WTC11 (cell line): Measurements from ENCODE around the gene ENPP7. TPM values are rescaled to one million over a fixed set of nuclear protein-coding genes. Genes with fewer than 3 reads are reported as not detected.

ENCODE experiments used
- ATAC-seq: fragments of 200-7000 bp; cut with Tn5 transposase; 2 replicates; pipeline ENCODE4 v1.10.0; 2021; ENCODE audit warnings: mild to moderate bottlenecking, moderate library complexity
- CTCF ChIA-PET: fragments of 300-600 bp; sonication (Branson Sonifier 250); formaldehyde crosslinking; loops from one replicate; lab custom pipeline; 2021; ENCODE audit warnings: antibody characterized with exemption; lab: Charles Lee
- POLR2A ChIA-PET: fragments of 350-600 bp; sonication (Branson Sonifier 250); formaldehyde crosslinking; loops from one replicate; lab custom pipeline; 2021; ENCODE audit warnings: antibody characterized with exemption; lab: Charles Lee
- DNase-seq: peaks from one replicate; pipeline ENCODE4 v3.0.0; 2021; ENCODE audit warnings: low spot score
- H3K27ac Mint-ChIP-seq: 2 replicates; pipeline ENCODE4 v1.8.0; 2021; ENCODE audit warnings: mixed read lengths
- H3K27me3 Mint-ChIP-seq: 2 replicates; pipeline ENCODE4 v1.8.0; 2021; ENCODE audit warnings: low read depth, mild to moderate bottlenecking, moderate library complexity, mixed read lengths
- H3K36me3 Mint-ChIP-seq: 2 replicates; pipeline ENCODE4 v1.8.0; 2021; ENCODE audit warnings: mixed read lengths
- H3K4me1 Mint-ChIP-seq: 2 replicates; pipeline ENCODE4 v1.8.0; 2022; ENCODE audit warnings: mixed read lengths
- H3K4me3 Mint-ChIP-seq: 2 replicates; pipeline ENCODE4 v1.8.0; 2021; ENCODE audit warnings: mild to moderate bottlenecking, moderate library complexity, mixed read lengths
- H3K9me3 Mint-ChIP-seq: 2 replicates; pipeline ENCODE4 v1.8.0; 2021; ENCODE audit warnings: mixed read lengths
- CREB1 ChIP-seq: sonication (generic); formaldehyde crosslinking; IDR thresholded peaks from 2 replicates; pipeline ENCODE4 v1.8.0; 2023; ENCODE audit warnings: mild to moderate bottlenecking, missing genetic modification reagents
- FOXP1 ChIP-seq: sonication (generic); formaldehyde crosslinking; IDR thresholded peaks from 2 replicates; pipeline ENCODE4 v1.8.0; 2022; ENCODE audit warnings: missing genetic modification reagents, mild to moderate bottlenecking, moderate library complexity, borderline replicate concordance
- IRF2 ChIP-seq: sonication (generic); formaldehyde crosslinking; IDR thresholded peaks from 2 replicates; pipeline ENCODE4 v1.8.0; 2022; ENCODE audit warnings: low read depth, missing genetic modification reagents, borderline replicate concordance
- RELA ChIP-seq: sonication (generic); formaldehyde crosslinking; IDR thresholded peaks from 2 replicates; pipeline ENCODE4 v1.8.1; 2022; ENCODE audit warnings: missing genetic modification reagents, mild to moderate bottlenecking, borderline replicate concordance
- ZNF232 ChIP-seq: sonication (generic); formaldehyde crosslinking; IDR thresholded peaks from 2 replicates; pipeline ENCODE4 v1.8.0; 2022; ENCODE audit warnings: mild to moderate bottlenecking, missing genetic modification reagents
- total RNA-seq: library from RNA; stranded (reverse); gene quantifications from 3 replicates; pipeline ENCODE4 v1.2.3, GENCODE V29; 2021
- TF ChIP-seq, protein P1 (sequence below): fragments of 200-600 bp; IDR thresholded peaks from 2 replicates; pipeline ENCODE4 v1.8.0; 2022; ENCODE audit warnings: antibody characterized with exemption
- TF ChIP-seq, protein P2 (sequence below): sonication (generic); formaldehyde crosslinking; IDR thresholded peaks from 2 replicates; pipeline ENCODE4 v1.8.0; 2022; ENCODE audit warnings: mild to moderate bottlenecking, missing genetic modification reagents
- TF ChIP-seq, protein P3 (sequence below): sonication (generic); formaldehyde crosslinking; IDR thresholded peaks from 2 replicates; pipeline ENCODE4 v1.8.1; 2023; ENCODE audit warnings: mild to moderate bottlenecking, missing genetic modification reagents, moderate library complexity
- TF ChIP-seq, protein P4 (sequence below): fragments of 250-450 bp; sonication (Bioruptor Pico); conservative IDR thresholded peaks from 2 replicates; pipeline ENCODE4 v1.9.0; 2021; ENCODE audit warnings: mild to moderate bottlenecking

Gene ENPP7
- total RNA-seq, 1 experiment from 2014 or later = not detected

DNA sequence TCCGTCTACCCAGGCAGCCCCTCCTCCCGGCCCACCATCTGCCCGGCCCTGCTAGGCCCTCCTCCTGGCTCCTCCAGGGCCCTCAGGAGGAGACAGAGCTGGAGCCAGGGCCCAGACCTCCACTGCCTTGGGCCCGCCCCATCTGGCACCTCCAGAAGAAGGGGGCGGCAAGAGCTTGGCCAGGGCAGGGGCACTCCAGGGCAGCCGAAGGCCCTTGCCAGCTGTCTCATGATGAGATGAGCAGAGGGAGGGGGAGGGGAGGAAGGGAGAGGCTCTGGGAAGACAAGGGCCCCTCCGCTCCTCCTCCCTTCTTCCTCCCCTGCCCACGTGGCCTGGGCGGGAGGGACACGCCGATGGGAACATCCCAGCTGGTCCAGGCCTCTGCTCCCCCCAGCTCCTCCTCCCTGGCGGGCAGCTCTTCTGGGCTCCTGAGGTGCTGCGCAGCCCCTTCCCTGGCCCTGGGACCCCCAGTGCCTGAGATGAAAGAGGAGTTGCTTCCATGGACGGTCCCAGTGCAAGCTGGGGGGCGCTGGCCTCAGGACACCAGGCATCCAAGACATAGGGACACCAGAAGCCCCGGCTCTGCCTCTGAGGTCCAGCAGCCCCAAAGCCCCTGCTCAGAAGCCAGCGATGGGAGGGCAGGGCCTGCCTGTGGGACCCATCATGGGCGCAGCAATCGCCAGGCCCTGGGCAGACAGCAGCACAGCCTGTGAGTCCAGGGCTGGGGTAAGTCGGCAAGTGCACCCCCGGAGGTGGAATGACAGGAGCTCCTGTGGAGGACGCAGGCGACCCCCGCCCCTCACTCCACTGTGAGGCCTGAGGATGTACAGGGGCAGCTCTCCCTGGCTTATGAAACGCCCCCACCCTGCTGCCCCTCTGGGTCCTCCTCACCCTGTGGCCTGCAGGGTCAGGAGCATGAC lies 23.6 kb upstream of the ENPP7 start:
- CTCF ChIA-PET = interaction anchor here (0.7 to 3.1 kb wide), 16 partner anchors 12 to 620 kb away, joined by 3 to 31 read pairs (median 6); partner anchors contain the start of genes CBX4 and RBFOX3
- ATAC-seq (no peak), DNase-seq (no peak)
- Mint-ChIP-seq H3K27me3 (no peaks in the 10 kb centered on the region), H3K4me1 (peaks cover 19% of the 10 kb centered on the region), H3K36me3 (no peaks in the 10 kb centered on the region), H3K4me3 (no peak overlapping the region), H3K27ac (no peak overlapping the region), H3K9me3 (no peaks in the 10 kb centered on the region)
- TF ChIP-seq RELA (CRISPR knock-in tag) (0 out of 2 replicates have a peak, but pooled peaks have one; percentile 40), CREB1 (CRISPR knock-in tag) (no peak)
- TF ChIP-seq, protein P1, sequence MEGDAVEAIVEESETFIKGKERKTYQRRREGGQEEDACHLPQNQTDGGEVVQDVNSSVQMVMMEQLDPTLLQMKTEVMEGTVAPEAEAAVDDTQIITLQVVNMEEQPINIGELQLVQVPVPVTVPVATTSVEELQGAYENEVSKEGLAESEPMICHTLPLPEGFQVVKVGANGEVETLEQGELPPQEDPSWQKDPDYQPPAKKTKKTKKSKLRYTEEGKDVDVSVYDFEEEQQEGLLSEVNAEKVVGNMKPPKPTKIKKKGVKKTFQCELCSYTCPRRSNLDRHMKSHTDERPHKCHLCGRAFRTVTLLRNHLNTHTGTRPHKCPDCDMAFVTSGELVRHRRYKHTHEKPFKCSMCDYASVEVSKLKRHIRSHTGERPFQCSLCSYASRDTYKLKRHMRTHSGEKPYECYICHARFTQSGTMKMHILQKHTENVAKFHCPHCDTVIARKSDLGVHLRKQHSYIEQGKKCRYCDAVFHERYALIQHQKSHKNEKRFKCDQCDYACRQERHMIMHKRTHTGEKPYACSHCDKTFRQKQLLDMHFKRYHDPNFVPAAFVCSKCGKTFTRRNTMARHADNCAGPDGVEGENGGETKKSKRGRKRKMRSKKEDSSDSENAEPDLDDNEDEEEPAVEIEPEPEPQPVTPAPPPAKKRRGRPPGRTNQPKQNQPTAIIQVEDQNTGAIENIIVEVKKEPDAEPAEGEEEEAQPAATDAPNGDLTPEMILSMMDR = no peak
- TF ChIP-seq, protein P2, sequence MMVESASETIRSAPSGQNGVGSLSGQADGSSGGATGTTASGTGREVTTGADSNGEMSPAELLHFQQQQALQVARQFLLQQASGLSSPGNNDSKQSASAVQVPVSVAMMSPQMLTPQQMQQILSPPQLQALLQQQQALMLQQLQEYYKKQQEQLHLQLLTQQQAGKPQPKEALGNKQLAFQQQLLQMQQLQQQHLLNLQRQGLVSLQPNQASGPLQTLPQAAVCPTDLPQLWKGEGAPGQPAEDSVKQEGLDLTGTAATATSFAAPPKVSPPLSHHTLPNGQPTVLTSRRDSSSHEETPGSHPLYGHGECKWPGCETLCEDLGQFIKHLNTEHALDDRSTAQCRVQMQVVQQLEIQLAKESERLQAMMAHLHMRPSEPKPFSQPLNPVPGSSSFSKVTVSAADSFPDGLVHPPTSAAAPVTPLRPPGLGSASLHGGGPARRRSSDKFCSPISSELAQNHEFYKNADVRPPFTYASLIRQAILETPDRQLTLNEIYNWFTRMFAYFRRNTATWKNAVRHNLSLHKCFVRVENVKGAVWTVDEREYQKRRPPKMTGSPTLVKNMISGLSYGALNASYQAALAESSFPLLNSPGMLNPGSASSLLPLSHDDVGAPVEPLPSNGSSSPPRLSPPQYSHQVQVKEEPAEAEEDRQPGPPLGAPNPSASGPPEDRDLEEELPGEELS (CRISPR knock-in tag) = no peak
- TF ChIP-seq, protein P3, sequence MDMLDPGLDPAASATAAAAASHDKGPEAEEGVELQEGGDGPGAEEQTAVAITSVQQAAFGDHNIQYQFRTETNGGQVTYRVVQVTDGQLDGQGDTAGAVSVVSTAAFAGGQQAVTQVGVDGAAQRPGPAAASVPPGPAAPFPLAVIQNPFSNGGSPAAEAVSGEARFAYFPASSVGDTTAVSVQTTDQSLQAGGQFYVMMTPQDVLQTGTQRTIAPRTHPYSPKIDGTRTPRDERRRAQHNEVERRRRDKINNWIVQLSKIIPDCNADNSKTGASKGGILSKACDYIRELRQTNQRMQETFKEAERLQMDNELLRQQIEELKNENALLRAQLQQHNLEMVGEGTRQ (CRISPR knock-in tag) = peak; percentile 50
- POLR2A ChIA-PET = no interaction called here

DNA sequence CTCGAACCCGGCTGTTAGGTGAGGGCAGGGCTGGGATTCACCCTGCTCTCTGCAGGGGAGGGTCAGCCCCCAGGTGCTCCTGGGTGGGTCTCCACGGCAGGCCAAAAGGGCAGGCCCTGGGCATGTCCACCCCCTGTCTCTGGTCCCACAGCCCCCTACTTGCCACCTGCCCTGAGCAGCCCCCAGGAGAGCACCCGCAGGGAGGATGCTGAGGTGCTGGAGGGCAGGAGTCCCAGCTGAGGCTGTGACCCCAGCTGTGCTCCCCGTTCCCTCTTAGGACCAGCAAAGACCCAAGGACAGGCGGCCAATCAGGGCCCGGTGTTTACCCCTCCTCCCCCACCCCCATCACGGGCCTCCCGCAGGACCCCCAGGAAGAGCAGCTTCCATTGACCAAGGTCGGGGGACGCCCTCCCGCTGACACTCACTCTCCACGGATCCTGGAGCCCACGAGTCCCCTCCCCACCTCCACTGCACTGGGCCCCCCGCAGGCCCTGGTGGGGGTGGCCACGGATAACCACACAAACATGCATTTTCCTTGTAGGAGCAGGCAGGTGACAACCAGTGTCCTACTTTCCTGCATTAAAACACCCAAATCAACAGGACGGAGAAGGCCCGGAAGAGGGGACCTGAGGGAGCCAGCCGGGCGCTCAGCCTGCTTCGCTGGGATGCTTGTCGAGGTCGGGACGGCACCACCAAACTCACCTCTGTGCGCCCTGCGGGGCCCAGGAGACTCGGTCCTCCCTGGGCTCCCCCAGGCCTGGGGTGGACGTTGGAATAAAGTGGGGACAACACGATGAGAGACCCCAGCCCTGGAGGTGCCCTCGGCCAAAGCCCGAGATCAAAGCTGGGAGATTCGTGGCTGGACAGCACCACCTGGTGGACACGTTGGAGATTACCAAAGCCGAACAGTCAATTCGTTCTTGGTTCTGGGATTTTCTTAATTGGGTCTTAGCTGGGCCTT lies 22.5 kb upstream of the ENPP7 start:
- ATAC-seq = peak; percentile 65
- TF ChIP-seq ZNF232 (CRISPR knock-in tag) (no peak), FOXP1 (CRISPR knock-in tag) (peak; percentile 69; the same call in 1 of the 2 replicates)
- TF ChIP-seq, protein P1 = peak; percentile 73
- TF ChIP-seq, all 79 proteins: peak for 2
- Mint-ChIP-seq H3K27ac (no peak overlapping the region), H3K4me1 (peaks cover 15% of the 10 kb centered on the region), H3K36me3 (no peaks in the 10 kb centered on the region), H3K27me3 (no peaks in the 10 kb centered on the region), H3K4me3 (peak overlapping the region; percentile 55), H3K9me3 (no peaks in the 10 kb centered on the region)
- ChIA-PET CTCF (interaction anchor here (0.7 to 3.1 kb wide), 39 partner anchors 8 to 621 kb away, joined by 3 to 31 read pairs (median 5); partner anchors contain the start of gene RBFOX3), POLR2A (interaction anchor here (0.7 kb wide), 1 partner anchor 551 kb away, joined by 3 read pairs; no protein-coding TSS in a partner anchor)
- peak; percentile 79 for DNase-seq

DNA sequence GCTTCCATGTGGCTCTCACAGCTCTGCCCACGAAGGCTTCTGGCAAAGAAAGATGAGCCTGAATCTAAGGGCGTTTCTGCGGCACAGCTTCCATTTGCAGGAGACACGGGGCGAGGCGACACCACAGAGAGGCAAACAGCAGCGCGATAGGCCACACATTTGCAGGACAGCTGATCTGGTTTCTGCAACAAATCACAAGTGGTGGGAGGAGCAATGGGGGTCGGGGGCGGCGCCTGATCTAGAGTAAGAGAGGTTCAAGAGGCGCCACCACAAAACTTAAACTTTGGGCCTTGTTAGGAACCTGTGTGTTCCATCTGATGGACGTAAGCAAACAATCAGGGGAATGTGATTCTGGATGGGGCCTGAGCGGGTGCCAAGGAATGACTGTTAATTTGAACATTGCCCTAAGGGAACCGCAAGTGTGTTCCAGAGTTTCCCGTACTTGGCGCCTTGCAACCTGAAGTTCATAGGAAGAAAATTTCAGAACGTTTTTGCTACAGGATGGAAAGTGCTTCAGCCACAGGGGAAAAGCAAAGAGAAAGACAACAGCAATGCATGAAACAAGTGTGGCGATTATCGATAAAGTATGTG lies 18.9 kb upstream of the ENPP7 start:
- Mint-ChIP-seq H3K27me3 (no peaks in the 10 kb centered on the region), H3K4me1 (peaks cover 11% of the 10 kb centered on the region), H3K4me3 (no peak overlapping the region), H3K9me3 (no peaks in the 10 kb centered on the region), H3K36me3 (no peaks in the 10 kb centered on the region), H3K27ac (no peak overlapping the region)
- TF ChIP-seq IRF2 (CRISPR knock-in tag) (no peak), CREB1 (CRISPR knock-in tag) (no peak)
- TF ChIP-seq, protein P4, sequence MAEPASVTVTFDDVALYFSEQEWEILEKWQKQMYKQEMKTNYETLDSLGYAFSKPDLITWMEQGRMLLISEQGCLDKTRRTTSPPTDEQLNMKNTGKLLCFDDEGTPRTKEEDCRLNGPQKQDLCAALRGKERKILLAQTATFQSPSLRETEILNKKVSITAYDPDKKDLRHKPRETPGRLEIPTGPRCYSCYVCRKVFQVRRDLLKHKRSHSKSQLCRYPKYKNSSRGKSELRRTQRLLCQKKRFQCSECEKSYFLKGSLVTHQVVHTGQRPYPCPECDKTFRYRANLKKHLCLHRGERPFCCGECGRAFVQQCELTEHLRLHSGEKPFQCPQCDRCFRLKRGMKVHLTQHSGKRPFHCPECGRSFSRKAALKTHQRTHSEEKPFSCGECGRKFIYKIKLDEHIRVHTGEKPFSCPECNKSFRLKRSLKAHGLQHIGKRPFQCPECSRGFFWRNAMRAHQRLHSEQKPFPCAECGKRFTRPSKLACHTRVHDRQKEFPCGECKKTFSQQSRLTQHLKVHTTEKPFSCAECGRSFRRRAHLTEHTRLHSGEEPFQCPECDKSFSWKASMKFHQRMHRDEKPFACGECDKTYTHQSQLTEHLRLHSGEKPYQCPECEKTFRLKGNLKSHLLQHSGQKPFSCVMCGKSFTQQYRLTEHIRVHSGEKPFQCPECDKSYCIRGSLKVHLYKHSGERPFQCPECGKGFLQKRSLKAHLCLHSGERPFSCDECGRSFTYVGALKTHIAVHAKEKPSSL (CRISPR knock-in tag) = no peak
- DNase-seq (peak; percentile 44), ATAC-seq (no peak)
- CTCF ChIA-PET = interaction anchor here (1.3 kb wide), 1 partner anchor 318 kb away, joined by 3 read pairs; no protein-coding TSS in a partner anchor
- POLR2A ChIA-PET = no interaction called here
